HG03378 (cell line): ENCODE data around the gene FIG4.
A peak's percentile ranks its signal among the peaks of the same experiment; 100 is the strongest.
"Not testable (repeated sequence)": the region's sequence is repeated elsewhere in the genome, so short reads cannot be mapped to it uniquely, and the experiment has no call there.

ENCODE experiments used
- ATAC-seq: cut with Tn5 transposase; IDR thresholded peaks from one replicate; pipeline ENCODE4 v1.9.1; 2021; ENCODE audit warnings: mild to moderate bottlenecking, moderate library complexity; ENCODE audit not compliant: unreplicated experiment

Gene FIG4

DNA sequence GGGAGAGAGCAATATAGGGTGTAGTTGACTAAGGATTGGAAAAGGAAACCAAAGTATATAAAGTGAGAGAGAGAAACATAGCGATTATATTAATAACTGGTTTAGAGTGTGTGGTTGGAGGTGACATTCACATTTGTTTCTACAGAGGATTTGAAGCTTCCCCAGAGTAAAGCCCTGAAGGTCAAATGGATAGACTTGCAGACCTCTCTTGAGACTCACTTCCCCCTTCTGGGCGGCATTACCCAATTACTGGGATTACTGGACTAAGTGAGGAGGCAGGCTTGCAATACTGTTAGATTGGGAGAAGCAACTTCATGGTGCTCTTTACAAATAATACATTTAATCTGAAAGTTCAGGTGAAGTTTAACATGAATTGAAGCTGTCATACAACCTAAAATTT lies 10.7 kb downstream of the FIG4 start:
- no peak for ATAC-seq

DNA sequence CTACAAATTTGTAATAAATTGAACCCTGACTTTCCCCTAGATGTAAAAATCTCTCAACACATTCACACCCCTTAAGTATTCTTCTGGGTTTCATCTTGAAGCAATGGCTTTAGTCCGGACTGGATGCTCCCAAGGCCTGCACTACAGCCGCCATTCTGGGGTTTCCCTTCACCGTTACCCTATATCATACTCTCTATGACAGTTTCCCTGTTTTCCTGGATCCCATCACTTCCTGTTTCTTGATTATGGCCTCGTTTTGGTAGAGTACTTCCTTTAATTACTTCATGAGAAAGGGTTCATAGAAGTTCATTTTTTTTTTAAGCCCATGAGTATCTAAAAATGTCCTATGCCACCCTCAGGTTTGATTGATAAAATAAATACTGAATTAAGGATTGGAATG lies 11.7 kb downstream of the FIG4 start:
- ATAC-seq, result no peak

DNA sequence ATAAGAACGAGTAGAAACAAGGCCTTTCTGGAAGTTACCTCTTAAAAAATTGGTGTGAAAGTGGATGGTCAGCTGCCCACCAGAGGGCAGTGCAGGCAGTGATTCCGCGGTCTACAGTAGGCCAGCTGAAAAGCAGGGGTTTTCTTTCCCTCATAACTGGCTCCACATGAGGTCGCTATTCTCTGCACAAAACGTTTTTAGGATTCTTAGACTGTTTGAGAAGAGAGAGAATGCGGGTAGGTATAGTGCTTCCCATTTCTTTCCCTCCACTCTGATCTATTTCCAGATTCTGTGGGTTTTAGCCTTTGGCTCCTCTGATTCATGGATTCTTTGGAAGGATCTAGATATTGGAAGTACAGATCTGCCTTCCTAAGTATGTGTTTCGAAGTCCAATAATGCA lies 14.2 kb downstream of the FIG4 start:
- peak; percentile 89 for ATAC-seq

GRCh38 chr6:109706513-109706912 lies 15.4 kb downstream of the FIG4 start:
- no peak for ATAC-seq

DNA sequence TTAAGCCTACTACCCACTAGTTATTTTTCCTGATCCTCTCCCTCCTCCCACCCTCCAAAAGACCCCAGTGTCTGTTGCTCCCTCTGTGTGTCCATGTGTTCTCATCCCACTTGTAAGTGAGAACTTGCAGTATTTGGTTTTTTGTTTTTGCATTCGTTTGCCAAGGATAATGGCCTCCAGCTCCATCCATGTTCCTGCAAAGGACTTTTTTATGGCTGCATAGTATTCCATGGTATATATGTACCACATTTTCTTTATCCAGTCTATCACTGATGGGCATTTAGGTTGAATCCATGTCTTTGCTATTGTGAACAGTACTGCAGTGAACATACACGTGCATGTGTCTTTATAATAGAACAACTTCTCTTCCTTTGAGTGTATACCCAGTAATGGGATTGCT lies 17.0 kb downstream of the FIG4 start:
- ATAC-seq, result not testable (repeated sequence)

- ATAC-seq, result no peak
These were observed 22.0 kb downstream of the FIG4 start for GRCh38 chr6:109713097-109713496.

DNA sequence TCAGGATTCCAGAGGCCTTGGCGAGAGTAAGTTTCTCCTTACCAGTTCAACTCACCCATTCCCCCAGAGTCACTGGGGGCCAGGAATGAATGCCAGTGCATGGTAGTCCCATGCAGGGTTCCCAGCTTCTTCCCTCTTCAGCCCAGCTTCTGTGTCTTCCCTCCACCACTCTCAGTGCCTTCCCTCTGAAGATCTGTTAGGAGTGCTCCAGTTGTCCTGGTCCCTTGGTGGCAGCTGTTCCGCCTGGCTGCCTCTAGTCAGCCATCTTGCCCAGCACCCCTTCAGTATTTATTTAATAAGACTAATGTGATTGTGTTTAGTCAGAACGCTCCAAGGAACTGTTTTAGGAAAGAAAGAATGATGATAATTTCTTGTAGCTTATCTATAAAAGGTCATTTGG lies 23.1 kb downstream of the FIG4 start:
- ATAC-seq, result no peak

GRCh38 chr6:109714611-109715010 lies 23.5 kb downstream of the FIG4 start:
- ATAC-seq, result no peak

DNA sequence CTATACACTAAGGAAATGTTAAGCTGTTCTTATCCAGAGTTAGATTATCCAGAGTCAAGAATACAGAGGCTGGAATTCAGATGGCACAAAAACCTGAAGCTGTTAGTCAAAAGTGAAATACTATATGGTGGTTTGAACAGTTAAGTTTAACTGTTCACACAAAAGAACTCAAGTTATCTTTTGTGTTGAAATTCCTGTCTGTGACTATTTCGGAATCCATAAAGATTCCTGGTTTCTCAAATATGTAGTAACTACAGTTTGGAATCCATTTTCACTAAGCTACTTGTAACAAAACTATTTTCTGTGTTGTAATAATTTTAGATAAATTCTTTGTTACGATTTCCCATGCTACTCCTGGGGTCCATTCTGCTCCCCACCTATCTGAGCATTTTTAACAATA lies 24.5 kb downstream of the FIG4 start:
- no peak for ATAC-seq

DNA sequence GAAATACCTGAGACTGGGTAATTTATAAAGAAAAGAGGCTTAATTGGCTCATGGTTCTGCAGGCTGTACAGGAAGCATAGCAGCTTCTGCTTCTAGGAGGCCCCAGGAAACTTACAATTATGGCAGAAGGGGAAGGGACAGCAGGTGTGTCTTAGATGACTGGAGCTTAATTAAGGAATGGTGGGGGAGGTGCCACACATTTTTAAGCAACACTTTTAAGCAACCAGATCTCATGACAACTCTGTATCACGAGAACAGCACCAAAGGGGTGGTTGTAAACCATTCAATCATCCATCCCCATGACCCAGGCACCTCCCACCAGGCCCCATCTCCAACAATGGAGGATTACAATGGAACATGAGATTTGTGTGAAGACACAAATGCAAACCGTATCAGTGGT lies 26.9 kb downstream of the FIG4 start:
- ATAC-seq, result no peak

DNA sequence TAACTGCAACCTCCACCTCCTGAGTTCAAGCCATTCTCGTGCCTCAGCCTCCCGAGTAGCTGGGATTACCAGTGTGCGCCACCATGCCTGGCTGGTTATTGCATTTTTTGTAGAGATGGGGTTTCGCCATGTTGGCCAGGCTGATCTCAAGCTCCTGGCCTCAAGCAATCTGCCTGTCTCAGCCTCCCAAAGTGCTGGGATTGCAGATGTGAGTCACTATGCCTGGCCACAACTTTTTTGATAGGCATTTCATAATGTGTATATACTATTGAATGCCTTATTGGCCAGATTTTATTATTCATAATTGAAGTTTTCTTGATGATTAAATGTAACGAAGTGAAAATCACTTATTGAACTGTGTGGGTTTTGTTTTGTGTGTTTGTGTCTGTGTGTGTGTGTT lies 27.9 kb downstream of the FIG4 start:
- no peak for ATAC-seq

GRCh38 chr6:109720311-109720710 lies 29.2 kb downstream of the FIG4 start:
- ATAC-seq, result no peak

- ATAC-seq, result no peak
These were observed 30.9 kb downstream of the FIG4 start for GRCh38 chr6:109722011-109722410.

DNA sequence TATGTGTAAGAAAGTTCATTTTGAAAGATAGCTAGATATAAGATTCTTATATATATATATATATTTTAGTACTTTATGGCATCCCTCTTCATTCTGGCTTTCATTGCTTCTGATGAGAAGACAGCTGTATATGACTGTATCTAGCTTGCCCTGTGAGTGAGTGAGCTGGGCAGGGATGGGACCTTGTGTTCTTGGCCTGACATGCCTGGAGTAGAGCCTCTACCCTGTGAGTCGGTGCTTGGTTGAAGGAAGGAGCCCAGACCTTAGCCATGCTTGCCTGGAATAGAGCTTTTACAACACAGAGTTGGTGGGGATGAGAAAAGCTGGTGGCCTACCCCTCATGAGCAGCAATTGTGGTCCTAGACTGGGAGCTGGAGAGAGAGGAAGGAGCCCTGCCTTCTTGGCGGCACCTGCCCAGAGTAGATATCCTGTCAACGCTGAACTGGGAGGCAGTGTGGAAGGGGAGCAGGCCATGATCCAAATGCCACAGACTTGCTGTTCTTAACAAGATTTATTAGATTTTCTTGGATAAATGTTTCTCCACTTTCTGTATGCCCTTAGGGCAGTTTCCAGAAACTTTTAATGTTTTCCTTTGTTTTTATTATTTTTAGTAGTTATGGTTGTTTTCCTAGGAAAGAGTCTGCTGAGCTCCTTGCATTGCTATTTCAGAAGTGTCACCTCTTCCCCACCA lies 31.6 kb downstream of the FIG4 start:
- no peak for ATAC-seq

DNA sequence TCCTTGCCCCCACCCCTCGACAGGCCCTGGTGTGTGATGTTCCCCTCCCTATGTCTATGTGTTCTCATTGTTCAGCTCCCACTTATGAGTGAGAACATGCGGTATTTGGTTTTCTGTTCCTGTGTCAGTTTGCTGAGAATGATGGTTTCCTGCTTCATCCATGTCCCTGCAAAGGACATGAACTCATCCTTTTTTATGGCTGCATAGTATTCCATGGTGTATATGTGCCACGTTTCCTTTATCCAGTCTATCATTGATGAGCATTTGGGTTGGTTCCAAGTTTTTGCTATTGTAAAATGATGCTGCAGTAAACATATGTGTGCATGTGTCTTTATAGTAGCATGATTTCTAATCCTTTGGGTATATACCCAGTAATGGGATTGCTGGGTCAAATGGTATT lies 34.2 kb downstream of the FIG4 start:
- ATAC-seq, result not testable (repeated sequence)

- ATAC-seq, result no peak
These were observed 45.4 kb downstream of the FIG4 start for GRCh38 chr6:109736273-109737025.

GRCh38 chr6:109738255-109738654 lies 47.2 kb downstream of the FIG4 start:
- ATAC-seq, result no peak

GRCh38 chr6:109738667-109739066 lies 47.6 kb downstream of the FIG4 start:
- no peak for ATAC-seq

DNA sequence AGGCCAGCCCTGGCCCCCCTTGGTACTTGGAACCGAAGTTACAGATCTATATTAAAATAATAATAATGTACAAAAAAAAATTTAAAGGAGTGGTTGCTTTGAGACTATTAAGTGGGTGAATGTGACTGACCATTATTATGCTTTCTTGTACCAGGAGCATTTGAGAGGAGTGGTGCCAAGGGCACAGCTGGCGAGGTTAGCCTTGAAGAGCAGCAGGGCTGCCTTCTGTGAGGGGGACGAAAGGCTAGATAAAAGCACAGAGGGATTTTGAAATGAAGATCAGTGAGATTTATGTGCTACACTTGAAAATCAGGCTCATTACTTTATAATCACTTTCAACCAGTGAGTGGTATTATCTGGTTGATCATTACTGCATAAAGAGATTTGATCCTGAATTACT lies 48.6 kb downstream of the FIG4 start:
- no peak for ATAC-seq

- ATAC-seq, result no peak
These were observed 49.7 kb downstream of the FIG4 start for GRCh38 chr6:109740787-109741186.

- no peak for ATAC-seq
These were observed 52.6 kb downstream of the FIG4 start for GRCh38 chr6:109743739-109744138.

DNA sequence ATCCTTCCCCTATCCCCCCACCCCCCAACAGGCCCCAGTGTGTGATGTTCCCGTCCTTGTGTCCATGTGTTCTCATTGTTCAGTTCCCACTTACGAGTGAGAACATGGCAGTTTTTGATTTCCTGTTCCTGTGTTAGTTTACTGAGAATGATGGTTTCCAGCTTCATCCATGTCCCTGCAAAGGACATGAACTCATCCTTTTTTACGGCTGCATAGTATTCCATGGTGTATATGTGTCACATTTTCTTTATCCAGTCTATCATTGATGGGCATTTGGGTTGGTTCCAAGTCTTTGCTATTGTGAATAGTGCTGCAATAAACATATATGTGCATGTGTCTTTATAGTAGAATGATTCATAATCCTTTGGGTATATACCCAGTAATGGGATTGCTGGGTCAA lies 53.7 kb downstream of the FIG4 start:
- not testable (repeated sequence) for ATAC-seq

GRCh38 chr6:109747221-109747620 lies 56.1 kb downstream of the FIG4 start:
- ATAC-seq, result no peak
